GM12874 (cell line): Measurements from ENCODE around the gene GPX5.

Experiments
- TF ChIP-seq, protein P1 (sequence below): IDR thresholded peaks from 2 replicates; pipeline ENCODE4 v1.5.1; 2011; ENCODE audit warnings: low read depth, mild to moderate bottlenecking, control low read depth, low read length, moderate library complexity; ENCODE audit not compliant: insufficient read depth

Gene GPX5

DNA sequence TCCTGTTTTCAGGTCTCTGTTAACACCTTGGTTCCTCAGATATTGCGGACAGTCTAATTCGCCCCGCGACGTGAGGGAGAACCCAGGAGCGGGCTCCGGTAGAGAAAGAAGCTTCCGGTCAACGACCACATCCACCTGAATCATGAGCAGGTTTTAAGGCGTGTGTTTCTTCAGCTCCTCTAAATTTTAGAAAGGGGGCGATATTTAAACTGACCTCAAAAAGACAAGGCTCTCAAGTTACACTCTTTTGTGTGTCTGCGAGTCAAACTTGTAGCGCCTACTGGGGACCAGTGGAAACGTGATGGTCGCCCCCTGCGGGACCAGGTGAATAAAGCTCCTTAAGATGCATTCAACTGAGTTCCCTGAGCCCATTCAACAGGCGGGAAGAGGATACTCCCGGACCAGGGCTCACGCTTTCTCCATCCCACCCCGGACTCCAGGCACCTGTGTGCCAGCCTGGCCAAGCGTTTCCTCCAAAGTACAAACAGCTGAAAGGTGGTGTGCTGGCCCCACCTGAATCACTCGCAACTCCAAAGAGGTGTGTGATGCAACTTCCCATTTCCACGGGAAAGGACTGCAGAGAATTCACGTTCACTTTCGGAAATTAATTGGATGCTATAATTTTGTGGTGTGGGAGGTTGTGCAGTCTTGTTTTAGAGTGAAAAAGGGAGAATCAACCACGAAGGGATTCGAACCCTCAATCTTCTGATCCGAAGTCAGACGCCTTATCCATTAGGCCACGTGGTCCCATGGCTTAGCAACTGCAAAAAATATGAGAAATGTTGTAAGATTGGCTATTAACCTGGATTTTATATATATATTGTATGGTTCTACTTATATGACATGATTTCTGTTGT lies 17.0 kb downstream of the GPX5 start:
- TF ChIP-seq, protein P1, sequence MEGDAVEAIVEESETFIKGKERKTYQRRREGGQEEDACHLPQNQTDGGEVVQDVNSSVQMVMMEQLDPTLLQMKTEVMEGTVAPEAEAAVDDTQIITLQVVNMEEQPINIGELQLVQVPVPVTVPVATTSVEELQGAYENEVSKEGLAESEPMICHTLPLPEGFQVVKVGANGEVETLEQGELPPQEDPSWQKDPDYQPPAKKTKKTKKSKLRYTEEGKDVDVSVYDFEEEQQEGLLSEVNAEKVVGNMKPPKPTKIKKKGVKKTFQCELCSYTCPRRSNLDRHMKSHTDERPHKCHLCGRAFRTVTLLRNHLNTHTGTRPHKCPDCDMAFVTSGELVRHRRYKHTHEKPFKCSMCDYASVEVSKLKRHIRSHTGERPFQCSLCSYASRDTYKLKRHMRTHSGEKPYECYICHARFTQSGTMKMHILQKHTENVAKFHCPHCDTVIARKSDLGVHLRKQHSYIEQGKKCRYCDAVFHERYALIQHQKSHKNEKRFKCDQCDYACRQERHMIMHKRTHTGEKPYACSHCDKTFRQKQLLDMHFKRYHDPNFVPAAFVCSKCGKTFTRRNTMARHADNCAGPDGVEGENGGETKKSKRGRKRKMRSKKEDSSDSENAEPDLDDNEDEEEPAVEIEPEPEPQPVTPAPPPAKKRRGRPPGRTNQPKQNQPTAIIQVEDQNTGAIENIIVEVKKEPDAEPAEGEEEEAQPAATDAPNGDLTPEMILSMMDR = peak; percentile 70

- TF ChIP-seq, protein P1 = no peak
These were observed 18.2 kb downstream of the GPX5 start for GRCh38 chr6:28543651-28544610.

DNA sequence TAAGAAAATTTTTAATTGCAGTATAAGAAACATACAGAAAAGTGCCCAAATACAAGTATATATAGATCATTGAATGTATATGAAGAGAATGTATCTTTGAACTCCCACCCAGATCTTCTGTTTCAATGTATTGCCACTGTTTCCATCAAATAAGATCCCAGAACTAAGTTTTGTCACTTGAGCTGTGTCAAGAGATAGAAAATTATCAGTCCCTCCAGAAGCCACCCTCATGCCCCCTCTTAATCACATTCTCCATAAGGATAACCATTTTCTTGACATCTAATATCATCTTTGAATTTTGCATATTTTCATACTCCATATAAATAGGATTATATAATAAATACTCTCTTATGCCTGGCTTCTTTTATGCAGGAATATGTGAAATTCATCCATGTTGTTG lies 20.3 kb downstream of the GPX5 start:
- TF ChIP-seq, protein P1 = no peak

DNA sequence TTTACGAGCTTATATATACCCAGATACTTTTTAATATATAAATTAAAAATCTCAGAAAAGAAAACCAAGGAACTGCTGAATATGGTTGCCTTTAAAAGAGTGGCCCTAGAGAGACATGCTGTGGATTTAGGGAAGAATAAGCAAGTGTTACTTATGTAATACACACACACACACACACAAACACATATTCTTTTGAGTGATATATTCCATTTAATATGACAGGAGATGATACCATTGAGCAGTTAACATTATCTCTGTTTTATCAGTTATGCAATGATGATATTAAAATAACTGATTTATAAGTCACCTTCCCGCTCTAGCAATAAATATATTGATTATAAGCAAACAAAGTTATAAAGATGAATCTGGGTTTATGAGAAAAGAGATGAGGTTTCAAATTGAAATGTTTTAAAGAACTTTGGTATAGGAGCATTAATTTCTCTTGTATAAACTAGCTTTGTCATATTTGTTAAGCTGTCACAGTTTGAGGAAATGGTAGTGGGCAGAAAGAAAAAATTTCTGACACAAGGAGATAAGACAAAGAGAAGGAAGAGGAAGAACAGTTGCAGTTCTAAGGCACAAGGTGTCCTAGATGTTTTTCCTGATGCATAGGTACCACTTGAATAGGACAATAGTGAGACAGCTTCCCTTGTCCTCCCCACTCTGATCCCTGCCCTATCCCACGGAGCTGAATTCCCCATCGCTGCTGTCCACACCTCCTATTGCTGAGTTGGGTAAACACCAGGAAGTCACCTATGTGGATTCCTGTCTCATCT lies 26.4 kb downstream of the GPX5 start:
- TF ChIP-seq, protein P1 = no peak

DNA sequence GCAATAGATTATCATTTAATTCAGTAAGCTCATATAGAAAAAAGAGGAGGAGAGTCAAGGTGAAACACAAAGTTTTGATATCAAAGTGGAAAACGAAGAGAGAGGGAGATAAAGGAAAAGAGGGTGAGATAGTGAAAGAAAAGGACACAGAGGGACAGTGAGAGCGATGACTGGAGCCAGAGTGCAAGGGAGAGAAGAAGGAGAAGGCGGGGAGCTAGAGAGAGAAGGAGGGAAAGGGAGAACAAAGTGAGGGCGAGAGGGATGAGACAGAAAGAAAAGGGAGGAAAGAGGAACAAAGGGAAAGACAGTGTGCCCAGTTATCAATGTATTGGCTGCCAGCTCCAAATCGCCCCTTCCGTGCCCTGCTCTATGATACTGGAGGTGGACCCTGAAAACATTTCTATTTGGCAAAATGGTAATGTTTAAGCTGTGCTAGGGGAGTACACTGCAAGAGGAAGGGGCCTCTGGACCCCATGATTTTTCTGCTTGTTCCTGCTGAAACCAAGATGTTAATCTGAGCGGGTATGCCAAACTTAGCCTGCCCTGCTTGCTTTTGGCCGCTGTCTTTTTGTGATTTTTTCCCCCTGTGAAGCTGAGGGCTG lies 27.8 kb downstream of the GPX5 start:
- TF ChIP-seq, protein P1 = no peak

GRCh38 chr6:28553986-28554881 lies 28.6 kb downstream of the GPX5 start:
- TF ChIP-seq, protein P1 = no peak
